ENCODE measurements around the gene PRORP. TPM values are rescaled to one million over a fixed set of nuclear protein-coding genes. Genes with fewer than 3 reads are reported as not detected.

The PRORP gene
- total RNA-seq (2022) = 27.9 and 30.5 TPM in 2 replicates
- percentile 78 among the genes with signal in this experiment for Bru-seq, nascent RNA
- BruChase-seq, experiment 1, labeled RNA remaining after a 6-hour chase = percentile 98 among the genes with signal in this experiment
- BruChase-seq, experiment 2, labeled RNA remaining after a 2-hour chase = percentile 93 among the genes with signal in this experiment
- long read RNA-seq, full-length matches to known transcripts = 27 of 36 reads
- long read RNA-seq, partial matches to known transcripts = 2 of 36 reads
- long read RNA-seq, other reads (novel, unspliced or antisense) = 7 of 36 reads

GRCh38 chr14:35121887-35122695, at the start of gene PRORP, which contains the start of gene PPP2R3C:
TSS of gene PRORP (plus strand) at chr14:35122552. CDS start at chr14:35123246, 694 bp downstream.
TSS of gene PPP2R3C (minus strand) at chr14:35121990. CDS start at chr14:35121959, 31 bp downstream.
- POLR2A ChIA-PET = interaction anchor here (0.7 to 5.0 kb wide), 50 partner anchors 9 to 694 kb away, joined by 3 to 85 read pairs (median 4); partner anchors contain the start of genes BAZ1A, FAM177A1, NFKBIA and PSMA6
- Mint-ChIP-seq H3K27ac (ENCODE audit: low read depth, unreplicated experiment) (peak within 1 kb of the TSS; percentile 100), H3K4me3 (ENCODE audit: unreplicated experiment) (peak within 1 kb of the TSS; percentile 98), H3K27me3 (ENCODE audit: insufficient read depth, unreplicated experiment) (no peaks in the 10 kb centered on the region), H3K4me1 (ENCODE audit: insufficient read depth, unreplicated experiment) (peaks cover 31% of the 10 kb centered on the region), H3K36me3 (ENCODE audit: insufficient read depth, unreplicated experiment) (peaks cover 16% of the 10 kb centered on the region), H3K9me3 (ENCODE audit: unreplicated experiment) (no peaks in the 10 kb centered on the region)
- no TSS peak for BruUV-seq (replicated peaks)
- intact Hi-C loops (cut with micrococcal nuclease) = loop anchor here (1.0 to 2.0 kb wide), 5 partner anchors 76 to 281 kb away; partner anchors contain the start of genes FAM177A1, PSMA6 and SRP54
- CTCF ChIA-PET = interaction anchor here (0.6 to 1.4 kb wide), 8 partner anchors 81 to 423 kb away, joined by 3 to 6 read pairs (median 3); no protein-coding TSS in a partner anchor
- peak; percentile 99 for DNase-seq (ENCODE audit: unreplicated experiment)
- TF ChIP-seq CTCF (IDR thresholded peaks at IDR 0.05; ENCODE audit: unreplicated experiment) = no peak

GRCh38 chr14:35073486-35073885, 48.9 kb upstream of the PRORP start:
- CTCF ChIA-PET = no interaction called here
- H3K27me3 Mint-ChIP-seq (ENCODE audit: insufficient read depth, unreplicated experiment) = no peaks in the 10 kb centered on the region
- no peaks in the 10 kb centered on the region for H3K9me3 Mint-ChIP-seq (ENCODE audit: unreplicated experiment)
- intact Hi-C loops (cut with micrococcal nuclease) = no loop called here
- no peak overlapping the region for H3K4me3 Mint-ChIP-seq (ENCODE audit: unreplicated experiment)
- TF ChIP-seq CTCF (IDR thresholded peaks at IDR 0.05; ENCODE audit: unreplicated experiment) = no peak
- peaks cover 4% of the 10 kb centered on the region for H3K4me1 Mint-ChIP-seq (ENCODE audit: insufficient read depth, unreplicated experiment)
- POLR2A ChIA-PET = interaction anchor here (0.7 kb wide), 2 partner anchors 30 to 395 kb away, joined by 3 to 4 read pairs; no protein-coding TSS in a partner anchor
- DNase-seq (ENCODE audit: unreplicated experiment) = no peak
- no peak overlapping the region for H3K27ac Mint-ChIP-seq (ENCODE audit: low read depth, unreplicated experiment)
- peaks cover 33% of the 10 kb centered on the region for H3K36me3 Mint-ChIP-seq (ENCODE audit: insufficient read depth, unreplicated experiment)
- no TSS peak for BruUV-seq (replicated peaks)

GRCh38 chr14:35078082-35078481, 44.3 kb upstream of the PRORP start:
- BruUV-seq (replicated peaks) = no TSS peak
- POLR2A ChIA-PET = interaction anchor here (1.5 kb wide), 1 partner anchor 43 kb away, joined by 3 read pairs; the partner anchor contains the start of gene PPP2R3C

More at GRCh38 chr14:35078082-35078481, 44.3 kb upstream of the PRORP start:
- no peak overlapping the region for H3K4me3 Mint-ChIP-seq (ENCODE audit: unreplicated experiment)
- DNase-seq (ENCODE audit: unreplicated experiment) = no peak
- no peaks in the 10 kb centered on the region for H3K27me3 Mint-ChIP-seq (ENCODE audit: insufficient read depth, unreplicated experiment)
- CTCF ChIA-PET = interaction anchor here (0.6 kb wide), 2 partner anchors 14 to 47 kb away, joined by 3 read pairs; no protein-coding TSS in a partner anchor
- H3K27ac Mint-ChIP-seq (ENCODE audit: low read depth, unreplicated experiment) = no peak overlapping the region
- no peak for TF ChIP-seq CTCF (IDR thresholded peaks at IDR 0.05; ENCODE audit: unreplicated experiment)
- H3K9me3 Mint-ChIP-seq (ENCODE audit: unreplicated experiment) = no peaks in the 10 kb centered on the region
- peaks cover 39% of the 10 kb centered on the region for H3K36me3 Mint-ChIP-seq (ENCODE audit: insufficient read depth, unreplicated experiment)
- intact Hi-C loops (cut with micrococcal nuclease) = no loop called here
- H3K4me1 Mint-ChIP-seq (ENCODE audit: insufficient read depth, unreplicated experiment) = no peaks in the 10 kb centered on the region

Measured in MCF 10A (cell line).